HEK293 (cell line): ENCODE data around the gene TMEM131L.
A peak's percentile ranks its signal among the peaks of the same experiment; 100 is the strongest.

Experiments
- CTCF ChIA-PET: fragments of 350-600 bp; formaldehyde crosslinking; extraction: SDS; loops from one replicate; lab custom pipeline; 2021; ENCODE audit warnings: antibody characterized with exemption; lab: Yijun Ruan, JAX
- POLR2A ChIA-PET: fragments of 300-600 bp; formaldehyde crosslinking; extraction: SDS; loops from one replicate; lab custom pipeline; 2020; ENCODE audit warnings: antibody characterized with exemption, inconsistent platforms; lab: Yijun Ruan, JAX
- H3K27ac ChIP-seq: fragments of 200-500 bp; sonication (Bioruptor generic); 2 replicates; pipeline ENCODE4 v1.5.1; 2014; ENCODE audit warnings: low read depth, low read length, control low read depth, inconsistent platforms; ENCODE audit errors: extremely low read depth
- H3K36me3 ChIP-seq, 2 experiments: fragments of 200-500 bp in 1 of 2; sonication (Bioruptor generic) in 1 of 2; 1 replicate in 1 of 2; 2 replicates in 1 of 2; pipeline ENCODE4 v1.5.1; 2014 to 2017; ENCODE audit warnings: inconsistent platforms in 2 of 2, low read length in 2 of 2; ENCODE audit not compliant: control insufficient read depth in 2 of 2, insufficient read depth in 1 of 2
- H3K4me1 ChIP-seq: fragments of 200-500 bp; sonication (Bioruptor generic); 2 replicates; pipeline ENCODE4 v1.5.1; 2014; ENCODE audit warnings: mild to moderate bottlenecking, low read length, inconsistent platforms; ENCODE audit not compliant: control insufficient read depth, insufficient read depth
- H3K4me3 ChIP-seq: 2 replicates; pipeline ENCODE4 v1.5.1; 2011; ENCODE audit warnings: low read depth, mild to moderate bottlenecking, control low read depth, low read length, moderate library complexity
- H3K9me3 ChIP-seq: fragments of 200-500 bp; sonication (Bioruptor generic); 2 replicates; pipeline ENCODE4 v1.5.1; 2014; ENCODE audit warnings: low read depth, low read length, inconsistent platforms; ENCODE audit not compliant: control insufficient read depth, insufficient read depth
- AEBP2 ChIP-seq: fragments of 450-650 bp; formaldehyde crosslinking; IDR thresholded peaks from 2 replicates; pipeline ENCODE4 v1.5.1; 2016; ENCODE audit warnings: missing biosample characterization, missing genetic modification characterization, borderline replicate concordance
- FEZF1 ChIP-seq: fragments of 450-650 bp; formaldehyde crosslinking; IDR thresholded peaks from 2 replicates; pipeline ENCODE4 v1.5.1; 2016; ENCODE audit warnings: missing biosample characterization, missing genetic modification characterization
- HOXD13 ChIP-seq: sonication (generic); formaldehyde crosslinking; IDR thresholded peaks from 2 replicates; pipeline ENCODE4 v1.8.0; 2022; ENCODE audit warnings: missing genetic modification reagents, borderline replicate concordance
- KLF10 ChIP-seq: fragments of 450-650 bp; IDR thresholded peaks from 2 replicates; pipeline ENCODE4 v1.5.1; 2018; ENCODE audit warnings: missing biosample characterization, mild to moderate bottlenecking, missing genetic modification characterization
- TSHZ1 ChIP-seq: fragments of 450-650 bp; formaldehyde crosslinking; IDR thresholded peaks from 2 replicates; pipeline ENCODE4 v1.5.1; 2016; ENCODE audit warnings: missing biosample characterization, missing genetic modification characterization, borderline replicate concordance
- ZBTB20 ChIP-seq: fragments of 450-650 bp; formaldehyde crosslinking; IDR thresholded peaks from 2 replicates; pipeline ENCODE4 v1.5.1; 2016; ENCODE audit warnings: missing biosample characterization, missing genetic modification characterization
- ZFP41 ChIP-seq: fragments of 450-650 bp; formaldehyde crosslinking; IDR thresholded peaks from 2 replicates; pipeline ENCODE4 v1.5.1; 2016; ENCODE audit warnings: missing biosample characterization, missing genetic modification characterization, borderline replicate concordance
- ZNF169 ChIP-seq: fragments of 450-650 bp; formaldehyde crosslinking; IDR thresholded peaks from 2 replicates; pipeline ENCODE4 v1.5.1; 2016; ENCODE audit warnings: missing biosample characterization, missing genetic modification characterization
- ZNF211 ChIP-seq: fragments of 450-650 bp; formaldehyde crosslinking; IDR thresholded peaks from 2 replicates; pipeline ENCODE4 v1.5.1; 2016; ENCODE audit warnings: low read depth, missing biosample characterization, missing genetic modification characterization
- ZNF239 ChIP-seq: fragments of 450-650 bp; formaldehyde crosslinking; IDR thresholded peaks from 2 replicates; pipeline ENCODE4 v1.5.1; 2016; ENCODE audit warnings: missing biosample characterization, missing genetic modification characterization
- ZNF324 ChIP-seq: fragments of 450-650 bp; formaldehyde crosslinking; IDR thresholded peaks from 2 replicates; pipeline ENCODE4 v1.5.1; 2016; ENCODE audit warnings: missing biosample characterization, missing genetic modification characterization
- ZNF341 ChIP-seq: fragments of 450-650 bp; formaldehyde crosslinking; IDR thresholded peaks from 2 replicates; pipeline ENCODE4; 2016; ENCODE audit warnings: low read depth, missing biosample characterization, missing genetic modification characterization
- ZNF350 ChIP-seq: fragments of 450-650 bp; formaldehyde crosslinking; IDR thresholded peaks from 2 replicates; pipeline ENCODE4 v1.5.0; 2017; ENCODE audit warnings: missing biosample characterization, mild to moderate bottlenecking, missing genetic modification characterization
- ZNF354C ChIP-seq: fragments of 450-650 bp; formaldehyde crosslinking; IDR thresholded peaks from 2 replicates; pipeline ENCODE4 v1.5.1; 2016; ENCODE audit warnings: missing biosample characterization, missing genetic modification characterization, low read depth, borderline replicate concordance
- ZNF366 ChIP-seq: fragments of 450-650 bp; formaldehyde crosslinking; conservative IDR thresholded peaks from 2 replicates; pipeline ENCODE4 v1.5.1; 2016; ENCODE audit warnings: missing biosample characterization, missing genetic modification characterization
- ZNF391 ChIP-seq: fragments of 450-650 bp; formaldehyde crosslinking; IDR thresholded peaks from 2 replicates; pipeline ENCODE4 v1.5.1; 2016; ENCODE audit warnings: low read depth, missing biosample characterization, missing genetic modification characterization, borderline replicate concordance
- ZNF433 ChIP-seq: fragments of 450-650 bp; formaldehyde crosslinking; IDR thresholded peaks from 2 replicates; pipeline ENCODE4 v1.5.1; 2016; ENCODE audit warnings: missing biosample characterization, missing genetic modification characterization, low read depth
- ZNF544 ChIP-seq: fragments of 450-650 bp; formaldehyde crosslinking; IDR thresholded peaks from 2 replicates; pipeline ENCODE4 v1.5.0; 2017; ENCODE audit warnings: missing biosample characterization, missing genetic modification characterization
- ZNF580 ChIP-seq: fragments of 450-650 bp; formaldehyde crosslinking; IDR thresholded peaks from 2 replicates; pipeline ENCODE4 v1.5.1; 2016; ENCODE audit warnings: missing biosample characterization, missing genetic modification characterization
- ZNF629 ChIP-seq: fragments of 450-650 bp; formaldehyde crosslinking; IDR thresholded peaks from 2 replicates; pipeline ENCODE4 v1.5.1; 2017; ENCODE audit warnings: missing biosample characterization, missing genetic modification characterization
- ZNF658 ChIP-seq: fragments of 450-650 bp; formaldehyde crosslinking; IDR thresholded peaks from 2 replicates; pipeline ENCODE4; 2016; ENCODE audit warnings: missing biosample characterization, missing genetic modification characterization
- ZNF792 ChIP-seq: fragments of 450-650 bp; formaldehyde crosslinking; IDR thresholded peaks from 2 replicates; pipeline ENCODE4 v1.5.1; 2016; ENCODE audit warnings: missing biosample characterization, missing genetic modification characterization
- TF ChIP-seq, protein P1 (sequence below): fragments of 450-650 bp; formaldehyde crosslinking; IDR thresholded peaks from 2 replicates; pipeline ENCODE4 v1.5.1; 2016; ENCODE audit warnings: missing biosample characterization, missing genetic modification characterization

The TMEM131L gene

DNA sequence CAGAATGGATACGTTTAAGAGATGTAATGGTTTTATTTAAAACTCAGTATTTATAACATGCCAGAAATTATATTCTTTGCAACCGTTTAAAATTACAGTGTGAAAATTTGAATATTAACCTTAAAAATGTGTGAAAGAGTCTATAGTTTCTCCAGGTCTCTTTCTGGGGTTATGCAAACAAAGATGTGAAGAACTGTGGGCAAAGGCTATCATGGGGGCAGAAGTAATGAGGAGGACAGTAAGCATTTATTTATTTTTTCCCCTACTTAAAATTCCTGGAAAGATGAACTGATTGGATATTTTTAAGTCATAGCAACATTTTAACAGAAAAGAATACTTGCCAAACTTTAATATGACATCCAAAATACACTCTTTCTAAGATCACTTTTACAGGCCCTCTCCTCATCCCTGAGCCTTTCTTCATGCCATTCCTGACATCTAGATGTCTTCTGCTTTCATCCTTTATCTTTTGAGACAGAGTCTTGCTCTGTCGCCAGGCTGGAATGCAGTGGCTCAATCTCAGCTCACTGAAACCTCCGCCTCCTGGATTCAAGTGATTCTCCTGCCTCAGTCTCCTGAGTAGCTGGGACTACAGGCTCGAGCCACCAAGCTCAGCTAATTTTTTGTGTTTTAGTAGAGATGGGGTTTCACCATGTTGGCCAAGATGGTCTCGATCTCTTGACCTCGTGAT, 46.1 kb downstream of the TMEM131L start:
- ChIA-PET POLR2A (no interaction called here), CTCF (interaction anchor here (0.8 kb wide), 1 partner anchor 745 kb away, joined by 4 read pairs; no protein-coding TSS in a partner anchor)
- peaks cover 0 to 6% of the 10 kb centered on the region in 2 experiments; a peak in 1 of 3 replicates for H3K36me3 ChIP-seq
- H3K27ac ChIP-seq: no peak overlapping the region
- H3K9me3 ChIP-seq: no peaks in the 10 kb centered on the region
- no peak for TF ChIP-seq KLF10 (tag by site-specific recombination)
- no peak for TF ChIP-seq AEBP2 (tag by site-specific recombination)
- no peak for TF ChIP-seq ZNF350 (tag by site-specific recombination)
- no peak for TF ChIP-seq ZBTB20 (tag by site-specific recombination)
- no peak for TF ChIP-seq ZNF366 (tag by site-specific recombination)
- TF ChIP-seq ZNF658 (tag by site-specific recombination): no peak
- TF ChIP-seq ZNF544 (tag by site-specific recombination): no peak
- no peak for TF ChIP-seq ZNF324
- no peak for TF ChIP-seq ZNF580 (tag by site-specific recombination)
- TF ChIP-seq ZNF341 (tag by site-specific recombination): no peak
- no peak for TF ChIP-seq ZNF354C (tag by site-specific recombination)
- TF ChIP-seq ZNF629 (tag by site-specific recombination): no peak
- TF ChIP-seq ZNF792 (tag by site-specific recombination): no peak
- TF ChIP-seq ZNF211 (tag by site-specific recombination): no peak
- TF ChIP-seq ZNF239: no peak
- TF ChIP-seq ZFP41: no peak
- TF ChIP-seq HOXD13 (CRISPR knock-in tag): no peak
- TF ChIP-seq ZNF433 (tag by site-specific recombination): no peak
- TF ChIP-seq ZNF169: no peak
- H3K4me3 ChIP-seq: no peak overlapping the region
- H3K4me1 ChIP-seq: peaks cover 8% of the 10 kb centered on the region

DNA sequence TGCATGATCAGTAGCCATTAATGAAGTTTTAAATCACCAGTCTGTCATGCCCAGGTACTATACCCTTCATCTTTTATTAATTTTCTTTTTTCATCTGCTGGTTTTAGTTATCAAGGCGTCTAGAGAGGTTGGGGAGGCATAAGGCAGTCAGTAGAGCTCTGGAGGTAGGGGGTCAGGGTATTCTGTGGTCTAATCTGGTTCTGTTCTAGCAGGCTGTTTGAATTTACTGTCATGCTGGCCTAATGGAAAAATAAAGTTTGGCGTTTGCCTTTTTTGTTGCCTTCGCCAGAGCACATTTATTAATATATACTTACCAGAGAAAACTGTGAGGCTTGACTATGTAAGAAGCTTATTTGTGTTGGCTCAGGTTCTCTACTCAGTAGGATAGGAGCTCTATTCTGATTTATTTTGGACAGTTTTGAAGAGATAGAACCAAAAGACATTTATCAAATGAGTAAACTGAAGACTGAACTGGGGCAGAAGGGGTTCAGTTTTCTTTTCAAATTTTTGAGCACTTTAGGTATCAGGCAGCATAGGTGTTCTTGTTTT, 46.9 kb downstream of the TMEM131L start:
- Histone ChIP-seq H3K27ac (no peak overlapping the region), H3K36me3 (peaks cover 0 to 6% of the 10 kb centered on the region in 2 experiments; a peak in 1 of 3 replicates), H3K9me3 (no peaks in the 10 kb centered on the region)
- CTCF ChIA-PET: interaction anchor here (0.8 kb wide), 1 partner anchor 744 kb away, joined by 4 read pairs; no protein-coding TSS in a partner anchor
- TF ChIP-seq ZNF391 (tag by site-specific recombination) (no peak), FEZF1 (peak; percentile 37; the same call in 1 of the 2 replicates)
- TF ChIP-seq, all 188 proteins: peak for 1
- POLR2A ChIA-PET: no interaction called here
- Histone ChIP-seq H3K4me1 (peaks cover 8% of the 10 kb centered on the region), H3K4me3 (no peak overlapping the region)

- H3K36me3 ChIP-seq: peaks cover 0 to 5% of the 10 kb centered on the region in 2 experiments; a peak in 1 of 3 replicates
- H3K9me3 ChIP-seq: no peaks in the 10 kb centered on the region
- POLR2A ChIA-PET: no interaction called here
- CTCF ChIA-PET: interaction anchor here (0.9 to 1.2 kb wide), 2 partner anchors 51 to 61 kb away, joined by 3 read pairs; no protein-coding TSS in a partner anchor
- H3K4me3 ChIP-seq: no peak overlapping the region
- no peak overlapping the region for H3K27ac ChIP-seq
- H3K4me1 ChIP-seq: peaks cover 8% of the 10 kb centered on the region
- no peak for TF ChIP-seq TSHZ1 (tag by site-specific recombination)
- TF ChIP-seq, protein P1, sequence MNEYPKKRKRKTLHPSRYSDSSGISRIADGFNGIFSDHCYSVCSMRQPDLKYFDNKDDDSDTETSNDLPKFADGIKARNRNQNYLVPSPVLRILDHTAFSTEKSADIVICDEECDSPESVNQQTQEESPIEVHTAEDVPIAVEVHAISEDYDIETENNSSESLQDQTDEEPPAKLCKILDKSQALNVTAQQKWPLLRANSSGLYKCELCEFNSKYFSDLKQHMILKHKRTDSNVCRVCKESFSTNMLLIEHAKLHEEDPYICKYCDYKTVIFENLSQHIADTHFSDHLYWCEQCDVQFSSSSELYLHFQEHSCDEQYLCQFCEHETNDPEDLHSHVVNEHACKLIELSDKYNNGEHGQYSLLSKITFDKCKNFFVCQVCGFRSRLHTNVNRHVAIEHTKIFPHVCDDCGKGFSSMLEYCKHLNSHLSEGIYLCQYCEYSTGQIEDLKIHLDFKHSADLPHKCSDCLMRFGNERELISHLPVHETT: 0 out of 2 replicates have a peak, but pooled peaks have one; percentile 2
Observed at GRCh38 chr4:153513596-153513995, 47.4 kb downstream of the TMEM131L start.
